GM12874 (cell line): Measurements from ENCODE around the gene ELOVL2.

Experiments used
- CTCF ChIP-seq: IDR thresholded peaks from 2 replicates; pipeline ENCODE4 v1.5.1; 2011; ENCODE audit warnings: low read depth, mild to moderate bottlenecking, control low read depth, low read length, moderate library complexity; ENCODE audit not compliant: insufficient read depth

The ELOVL2 gene

GRCh38 chr6:10993896-10994295, 50.2 kb downstream of the ELOVL2 start:
- no peak for TF ChIP-seq CTCF

- no peak for TF ChIP-seq CTCF
Measured at GRCh38 chr6:10991115-10991514, 53.0 kb downstream of the ELOVL2 start.

- TF ChIP-seq CTCF = no peak
Measured at GRCh38 chr6:10989587-10989986, 54.5 kb downstream of the ELOVL2 start.

- TF ChIP-seq CTCF = no peak
Measured at GRCh38 chr6:10981409-10981808, 62.7 kb downstream of the ELOVL2 start.

- no peak for TF ChIP-seq CTCF
Measured at GRCh38 chr6:10979603-10980002, 64.5 kb downstream of the ELOVL2 start.

GRCh38 chr6:10977231-10977968, 66.7 kb downstream of the ELOVL2 start:
- TF ChIP-seq CTCF = no peak

- TF ChIP-seq CTCF = no peak
Measured at GRCh38 chr6:10976571-10976970, 67.5 kb downstream of the ELOVL2 start.
